ENCODE measurements around the gene TRPV4.

TRPV4 gene

GRCh38 chr12:109776624-109777023, 56.6 kb downstream of the TRPV4 start:
- no peak for DNase-seq (ENCODE audit: low read depth in 2 of 2)

GRCh38 chr12:109775172-109775881, 57.9 kb downstream of the TRPV4 start:
- DNase-seq (ENCODE audit: low read depth in 2 of 2): peak; percentile 30 to 56

GRCh38 chr12:109773384-109774011, 59.7 kb downstream of the TRPV4 start:
- no peak for DNase-seq (ENCODE audit: low read depth in 2 of 2)

GRCh38 chr12:109772622-109773321, 60.4 kb downstream of the TRPV4 start:
- DNase-seq (ENCODE audit: low read depth in 2 of 2): no peak

GRCh38 chr12:109771746-109772621, 61.2 kb downstream of the TRPV4 start:
- DNase-seq (ENCODE audit: low read depth in 2 of 2): no peak

GRCh38 chr12:109770861-109771670, 62.1 kb downstream of the TRPV4 start:
- DNase-seq (ENCODE audit: low read depth in 2 of 2): no peak

- no peak for DNase-seq (ENCODE audit: low read depth in 2 of 2)
These were observed 62.9 kb downstream of the TRPV4 start for GRCh38 chr12:109770104-109770860.

GRCh38 chr12:109768901-109769670, 64.1 kb downstream of the TRPV4 start:
- DNase-seq (ENCODE audit: low read depth in 2 of 2): no peak

GRCh38 chr12:109767991-109768900, 65.0 kb downstream of the TRPV4 start:
- no peak for DNase-seq (ENCODE audit: low read depth in 2 of 2)

- no peak for DNase-seq (ENCODE audit: low read depth in 2 of 2)
These were observed 65.7 kb downstream of the TRPV4 start for GRCh38 chr12:109767456-109767855.

- no peak for DNase-seq (ENCODE audit: low read depth in 2 of 2)
These were observed 66.9 kb downstream of the TRPV4 start for GRCh38 chr12:109766251-109766778.

GRCh38 chr12:109765446-109765810, 67.8 kb downstream of the TRPV4 start:
- no peak for DNase-seq (ENCODE audit: low read depth in 2 of 2)

GRCh38 chr12:109764776-109765445, 68.3 kb downstream of the TRPV4 start:
- DNase-seq (ENCODE audit: low read depth in 2 of 2): no peak

GRCh38 chr12:109764123-109764522, 69.1 kb downstream of the TRPV4 start:
- no peak for DNase-seq (ENCODE audit: low read depth in 2 of 2)

GRCh38 chr12:109763201-109763841, 69.9 kb downstream of the TRPV4 start:
- DNase-seq (ENCODE audit: low read depth in 2 of 2): no peak

GRCh38 chr12:109762673-109763191, 70.5 kb downstream of the TRPV4 start:
- no peak for DNase-seq (ENCODE audit: low read depth in 2 of 2)

All from stimulated activated CD8-positive, alpha-beta memory T cell treated with anti-CD3 and anti-CD28 coated beads, Interleukin-2, amount 100 ng/mL, for 1 hour (primary cell).